Activated CD8-positive, alpha-beta memory T cell treated with anti-CD3 and anti-CD28 coated beads for 1 hour (primary cell): ENCODE results near the gene TFR2.

Experiments
- DNase-seq, 2 donors: peaks; one replicate each; pipeline ENCODE4 v3.0.0-alpha.2; 2020; ENCODE audit warnings: low read depth in 1 of 2; ENCODE audit errors: extremely low read depth in 1 of 2

TFR2 gene

GRCh38 chr7:100641463-100641859 lies at the start of gene TFR2:
Gene TFR2 (minus strand): TSS chr7:100641552. CDS start chr7:100641509, 43 bp downstream.
- DNase-seq, result no peak

DNA sequence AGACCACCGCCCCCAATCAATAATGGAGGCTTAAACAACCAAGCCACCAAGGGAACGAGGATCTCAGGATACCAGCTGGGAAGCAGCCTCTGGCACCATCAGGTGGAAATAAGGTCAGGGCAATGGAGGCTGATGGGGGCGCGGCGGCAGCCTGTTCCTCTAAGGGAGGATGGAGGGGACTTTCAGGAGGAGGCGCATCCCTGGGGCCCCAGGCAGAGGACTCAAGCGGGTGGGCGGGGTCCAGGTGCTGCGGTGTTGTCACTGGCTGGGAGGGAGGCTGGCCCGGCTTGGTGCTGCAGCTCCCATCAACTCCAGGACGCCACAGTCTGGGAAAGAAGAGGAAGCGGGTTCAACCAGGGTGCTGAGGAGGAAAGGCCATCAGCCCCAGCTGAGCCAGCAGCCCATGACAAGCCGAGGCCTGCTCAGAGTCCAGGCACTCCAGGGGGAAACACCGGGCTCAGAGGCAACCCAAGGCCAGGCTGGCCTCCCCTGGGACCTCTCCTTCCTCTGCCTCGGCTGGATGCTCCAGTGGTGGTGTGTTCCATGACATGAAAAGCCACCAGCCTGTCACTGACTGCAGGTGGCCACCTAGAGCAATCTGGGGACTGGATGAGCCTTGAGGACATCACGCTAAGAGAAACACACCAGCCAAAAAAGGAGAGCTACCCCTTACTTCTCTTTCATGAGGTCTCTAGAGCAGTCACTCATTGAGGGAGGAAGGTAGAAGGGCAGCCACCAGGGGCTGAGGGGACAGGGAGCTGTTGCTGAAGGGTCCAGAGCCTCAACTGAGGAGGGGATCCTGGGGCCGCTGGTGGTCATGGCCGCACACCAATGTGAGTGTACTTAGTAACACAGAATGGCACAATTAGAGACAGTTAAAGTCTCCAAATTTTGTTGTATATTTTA lies 48.1 kb upstream of the TFR2 start:
- DNase-seq, result no peak

GRCh38 chr7:100688326-100688860 lies 47.0 kb upstream of the TFR2 start:
- no peak for DNase-seq

- DNase-seq, result no peak
Observed at GRCh38 chr7:100687751-100688300, 46.5 kb upstream of the TFR2 start.

DNA sequence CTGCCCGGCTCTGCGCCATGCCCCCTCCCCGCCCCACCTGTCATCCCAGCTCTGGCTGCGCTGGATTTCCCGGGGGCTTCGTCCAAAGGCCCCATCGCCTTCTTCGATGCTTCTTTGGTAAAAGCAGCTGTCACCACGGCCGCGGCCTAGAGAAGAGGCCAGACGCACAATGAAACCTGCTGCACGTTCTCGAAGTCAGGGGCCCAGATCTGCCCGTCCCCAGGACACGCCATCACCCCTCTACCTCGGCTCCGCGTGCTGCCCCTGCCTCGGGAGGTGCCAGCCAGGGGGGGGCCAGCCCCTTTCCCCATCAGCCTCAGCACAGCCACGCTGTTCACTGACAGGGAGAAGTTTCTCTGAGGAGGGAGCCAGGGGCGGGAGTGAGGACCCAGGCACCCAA lies 45.9 kb upstream of the TFR2 start:
- DNase-seq, result no peak

DNA sequence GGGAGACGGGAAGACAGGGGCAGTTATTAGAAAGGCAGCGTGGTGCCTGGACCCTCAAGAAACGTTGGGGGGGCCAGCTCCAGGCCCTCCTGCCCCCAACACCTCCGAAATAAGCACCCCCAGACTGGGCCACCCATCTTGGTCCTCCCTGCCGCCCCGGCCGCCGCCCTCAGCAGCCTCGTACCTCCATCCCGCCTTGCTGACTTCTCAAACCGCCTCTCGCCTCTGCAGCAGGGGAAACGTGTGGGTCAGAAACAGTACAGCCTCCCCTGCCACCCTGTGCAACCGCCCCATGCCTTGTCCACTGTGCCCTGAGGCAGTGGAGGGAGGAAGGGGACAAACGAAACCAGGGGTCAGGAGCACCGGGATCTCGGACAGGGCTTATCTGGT lies 45.5 kb upstream of the TFR2 start:
- DNase-seq, result no peak

DNA sequence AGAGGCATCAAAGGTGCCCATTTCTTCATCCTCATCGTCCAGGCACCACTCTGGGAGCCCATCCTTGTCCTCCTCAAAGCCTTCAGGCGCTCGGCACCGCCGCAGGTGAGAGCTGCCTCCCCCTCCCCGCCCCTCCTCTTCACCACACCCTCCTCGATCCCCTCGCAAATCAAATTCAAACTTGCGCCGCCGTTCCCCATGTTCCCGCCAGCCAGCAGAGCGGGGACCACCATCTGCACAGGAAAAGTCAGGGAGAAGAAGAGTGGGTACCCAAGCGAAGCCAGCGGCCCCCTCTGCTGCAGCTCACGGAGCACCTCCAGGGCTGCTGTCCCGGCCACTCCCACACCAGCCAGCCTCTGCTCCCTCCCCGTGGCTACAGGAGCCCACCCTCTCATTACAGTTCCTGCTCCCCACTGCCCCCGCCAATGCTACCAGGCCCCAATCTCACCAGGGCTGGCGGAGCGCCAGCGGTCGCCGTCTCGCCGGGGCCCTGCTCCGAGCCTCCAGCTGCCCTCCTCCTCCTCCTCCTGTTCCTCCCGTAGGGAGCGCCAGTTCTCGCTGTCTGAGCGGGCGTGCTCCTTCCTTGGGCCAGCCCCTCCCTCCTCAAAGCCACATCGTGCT lies 45.0 kb upstream of the TFR2 start:
- no peak for DNase-seq

GRCh38 chr7:100685631-100686145 lies 44.3 kb upstream of the TFR2 start:
- DNase-seq, result no peak

GRCh38 chr7:100685049-100685605 lies 43.8 kb upstream of the TFR2 start:
- DNase-seq, result no peak

DNA sequence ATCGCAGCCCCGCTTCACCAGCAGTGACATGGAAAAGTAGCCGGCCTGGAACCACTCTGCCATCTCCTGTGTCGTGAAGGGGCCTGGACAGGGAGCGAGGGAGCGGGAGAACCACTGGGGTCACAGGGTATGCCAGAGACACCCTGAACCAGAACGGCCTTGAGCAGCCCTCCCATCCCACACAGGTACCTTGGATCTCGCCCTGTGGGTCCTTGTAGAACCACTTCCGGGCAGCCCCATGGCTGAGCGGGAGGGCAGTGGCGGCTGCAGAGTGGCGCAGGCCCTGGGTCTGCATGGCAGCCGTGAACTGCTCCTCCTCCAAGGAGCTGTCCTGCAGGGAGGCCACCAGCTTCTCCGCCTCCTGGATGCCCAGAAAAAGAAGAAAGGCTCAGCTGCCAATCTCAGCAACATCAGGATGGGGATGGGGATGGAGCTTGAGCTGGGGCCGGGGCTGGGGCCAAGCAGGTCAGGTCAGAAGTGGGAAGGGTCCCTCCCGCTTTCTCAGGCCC lies 43.2 kb upstream of the TFR2 start:
- DNase-seq, result no peak

DNA sequence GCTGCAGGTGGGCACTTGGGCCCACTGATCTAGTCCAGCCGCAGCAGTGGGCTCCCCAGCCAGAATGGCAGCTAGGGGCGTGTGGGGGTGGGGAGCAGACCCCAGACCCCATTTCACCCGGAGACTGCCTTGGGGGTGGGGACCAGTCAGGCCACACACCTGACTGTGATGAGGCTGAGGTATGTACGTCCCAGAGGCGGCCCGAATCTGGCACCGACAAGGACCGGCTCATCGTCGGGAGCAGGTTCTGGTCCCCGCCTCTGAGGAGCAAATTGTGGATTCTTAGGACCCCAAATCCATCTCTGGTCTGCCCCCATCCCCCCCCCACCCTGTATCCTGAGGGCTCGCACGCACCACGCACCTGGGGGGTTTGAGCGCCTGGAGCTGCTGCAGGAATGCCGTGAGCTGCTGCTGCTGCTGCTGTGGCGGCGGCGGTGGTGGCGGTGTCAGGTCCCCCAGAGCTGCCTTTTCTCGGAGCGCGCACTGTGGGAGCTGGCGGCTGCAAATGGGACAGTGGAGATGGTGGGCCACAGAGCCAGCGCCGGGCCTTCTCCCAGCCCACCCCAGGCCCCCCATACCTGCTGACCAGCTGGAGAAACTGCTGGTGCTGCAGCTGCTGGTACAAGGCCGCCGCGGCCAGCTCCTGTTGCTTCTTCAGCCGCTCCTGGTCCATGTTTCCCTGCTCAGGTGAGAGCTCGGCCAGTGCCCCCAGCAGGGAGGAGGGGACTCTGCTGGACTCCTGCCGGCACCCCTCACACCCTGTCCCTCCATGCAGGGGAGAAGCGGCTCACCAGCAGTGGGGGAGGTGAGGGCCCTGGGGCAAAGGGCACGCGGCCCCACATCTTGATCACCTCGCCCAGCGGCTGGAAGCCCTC lies 42.5 kb upstream of the TFR2 start:
- DNase-seq, result no peak

DNA sequence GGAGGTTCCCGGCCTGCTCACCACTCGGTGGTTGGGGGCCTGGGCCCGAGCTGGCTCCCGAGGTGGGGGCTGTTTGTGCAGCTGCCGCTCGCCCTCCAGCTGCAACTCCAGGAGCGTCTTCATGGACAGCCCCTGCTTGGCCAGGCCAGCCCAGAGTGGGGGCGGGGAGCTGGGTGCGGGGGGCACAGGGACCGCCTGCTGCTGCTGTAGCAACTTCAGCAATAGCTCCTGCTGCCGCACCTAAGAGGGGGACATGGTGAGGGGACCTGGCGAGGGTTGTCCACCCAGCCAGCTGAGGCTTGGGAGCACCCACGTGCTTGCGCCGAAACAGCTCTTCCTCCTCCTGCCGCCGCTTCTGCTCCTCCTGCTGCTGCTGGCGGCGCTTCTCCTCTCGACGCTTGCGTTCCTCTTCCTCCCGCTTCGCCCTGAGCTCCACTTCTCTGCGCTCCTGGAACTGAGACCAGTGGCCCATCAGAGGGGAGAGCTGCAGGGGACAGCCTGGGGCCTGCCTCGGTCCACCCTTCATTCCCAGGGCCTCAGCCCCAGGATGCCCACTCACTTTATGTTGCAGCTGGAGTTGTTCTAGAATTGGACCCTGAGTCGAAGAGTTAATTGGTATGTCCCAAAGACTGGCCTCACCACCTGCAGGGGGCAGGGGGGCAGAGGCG lies 41.8 kb upstream of the TFR2 start:
- no peak for DNase-seq

DNA sequence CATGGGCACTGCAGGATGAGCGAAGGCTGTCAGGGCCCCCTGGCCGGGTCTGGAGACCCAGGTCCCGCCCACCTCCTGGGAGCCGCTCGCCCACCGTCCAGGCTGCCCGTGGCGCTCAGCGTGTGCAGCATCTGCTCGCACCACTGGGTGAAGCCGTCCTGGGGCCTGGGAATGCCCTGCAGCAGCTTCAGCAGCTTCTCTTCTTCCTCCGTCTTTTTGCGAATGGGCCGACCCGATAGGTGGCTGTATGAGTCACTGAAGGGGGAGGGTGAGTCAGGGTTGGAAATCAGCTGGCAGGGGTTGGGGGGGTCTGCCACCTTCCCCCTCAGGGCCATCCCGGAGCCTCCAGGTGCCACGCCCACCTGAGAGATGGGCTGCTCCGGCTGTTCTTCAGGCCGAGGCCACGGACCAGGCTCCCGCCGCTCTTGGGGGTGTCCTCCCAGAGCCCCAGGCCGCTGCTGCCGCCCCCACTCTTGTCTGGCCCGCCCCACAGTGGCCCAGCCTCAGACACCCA lies 40.9 kb upstream of the TFR2 start:
- no peak for DNase-seq

GRCh38 chr7:100681491-100682227 lies 40.3 kb upstream of the TFR2 start:
- no peak for DNase-seq

- DNase-seq, result no peak
Observed at GRCh38 chr7:100680576-100681271, 39.4 kb upstream of the TFR2 start.

- no peak for DNase-seq
Observed at GRCh38 chr7:100679927-100680575, 38.7 kb upstream of the TFR2 start.

DNA sequence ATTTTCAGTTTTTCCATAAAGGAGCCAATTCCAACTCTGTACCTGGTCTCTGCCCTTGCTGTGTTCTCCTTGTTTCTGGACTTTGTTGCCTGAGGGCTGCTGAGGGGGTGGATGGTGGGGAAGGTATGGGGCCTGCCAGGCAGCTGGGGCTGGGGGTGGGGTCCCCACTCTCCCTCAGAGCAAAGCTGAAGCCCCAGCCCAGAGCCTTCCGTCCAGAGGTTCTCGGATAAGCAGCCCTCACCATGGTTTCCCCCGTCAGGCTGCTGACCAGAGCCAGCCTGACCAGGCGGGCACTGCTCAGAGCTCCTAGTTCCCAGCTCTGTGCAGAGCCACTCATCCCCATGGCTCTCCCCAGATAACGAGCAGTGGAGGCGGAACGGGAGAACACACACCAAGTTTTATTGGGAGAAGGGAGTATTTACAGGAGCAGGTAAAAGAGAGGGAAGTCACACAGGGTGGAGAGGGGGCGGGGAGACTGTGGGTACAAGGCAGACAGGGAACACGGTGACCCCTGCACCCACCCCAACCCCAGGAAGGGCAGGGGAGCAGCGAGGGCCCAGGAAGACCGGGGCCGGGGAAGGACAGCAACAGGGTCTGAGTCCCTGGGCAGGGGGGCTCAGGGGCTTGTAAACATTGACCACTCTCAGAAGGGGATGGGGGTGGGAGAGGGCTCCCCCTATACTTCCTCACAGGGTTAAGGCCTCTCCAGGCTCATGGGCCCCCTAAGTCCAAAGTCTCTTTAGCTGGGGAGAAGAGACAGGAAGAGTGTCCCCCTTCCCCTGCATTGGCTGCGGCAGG lies 38.0 kb upstream of the TFR2 start:
- DNase-seq, result no peak
